Measurements from ENCODE around the gene MYO10. TPM values are rescaled to one million over a fixed set of nuclear protein-coding genes. Genes with fewer than 3 reads are reported as not detected.

MYO10 gene
- total RNA-seq, 1 donor from 2014 or later, result 4.8 TPM

- DNase-seq (ENCODE audit: missing footprints) (no peak), ATAC-seq (no peak)
- intact Hi-C loops (cut with DNase I), result no loop called here
These were observed 64.2 kb downstream of the MYO10 start for GRCh38 chr5:16871746-16872339.

DNA sequence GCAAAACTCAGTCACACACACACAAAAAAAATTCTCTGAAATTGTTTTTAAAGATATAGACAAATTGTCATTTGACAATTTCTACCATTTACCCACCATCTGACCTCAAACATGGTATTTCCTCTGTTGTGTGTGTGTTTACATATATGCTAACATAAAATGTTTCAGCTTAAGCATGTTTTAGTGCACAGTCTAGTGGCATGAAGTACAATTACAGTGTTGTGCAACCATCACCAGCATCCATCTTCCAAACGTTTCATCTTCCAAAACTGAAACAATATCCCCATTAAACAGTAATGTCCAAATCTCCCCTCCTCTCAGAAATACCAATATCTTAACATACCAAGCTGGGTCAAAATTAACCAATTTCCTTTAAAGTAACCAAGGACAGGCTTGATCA lies 65.2 kb downstream of the MYO10 start:
- intact Hi-C loops (cut with DNase I), result no loop called here
- DNase-seq (ENCODE audit: missing footprints) (no peak), ATAC-seq (no peak)

GRCh38 chr5:16869821-16870796 lies 66.0 kb downstream of the MYO10 start:
- no peak for DNase-seq (ENCODE audit: missing footprints)
- ATAC-seq, result no peak
- intact Hi-C loops (cut with DNase I), result no loop called here

GRCh38 chr5:16867577-16867953 lies 68.5 kb downstream of the MYO10 start:
- intact Hi-C loops (cut with DNase I), result no loop called here
- ATAC-seq (no peak), DNase-seq (ENCODE audit: missing footprints) (no peak)

GRCh38 chr5:16866795-16867576 lies 69.1 kb downstream of the MYO10 start:
- DNase-seq (ENCODE audit: missing footprints) (no peak), ATAC-seq (no peak)
- intact Hi-C loops (cut with DNase I), result no loop called here

DNA sequence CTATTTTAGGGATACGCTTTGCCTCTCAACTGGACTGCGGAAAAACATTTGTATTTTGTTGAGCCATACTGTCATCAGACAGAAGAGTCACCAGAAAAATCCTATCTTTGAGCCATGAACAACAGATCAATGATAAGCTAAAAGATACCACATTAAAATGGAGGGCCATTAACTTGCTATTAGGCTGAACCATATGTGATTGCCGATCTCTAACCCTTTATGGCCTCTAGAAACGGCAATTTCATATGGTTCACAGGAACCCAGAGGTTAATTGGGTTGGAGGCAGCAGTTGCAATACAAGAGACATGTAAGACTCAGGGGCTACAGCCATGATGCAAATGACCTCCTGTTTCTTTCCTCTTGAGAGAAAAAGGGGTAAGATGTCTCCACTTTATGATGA lies 69.8 kb downstream of the MYO10 start:
- intact Hi-C loops (cut with DNase I), result no loop called here
- ATAC-seq, result no peak

GRCh38 chr5:16865151-16865550 lies 70.9 kb downstream of the MYO10 start:
- intact Hi-C loops (cut with DNase I), result no loop called here
- DNase-seq (ENCODE audit: missing footprints), result no peak
- ATAC-seq, result no peak

More for the DNA sequence above, 69.8 kb downstream of the MYO10 start:
- no peak for DNase-seq (ENCODE audit: missing footprints)

GRCh38 chr5:16864631-16865131 lies 71.4 kb downstream of the MYO10 start:
- intact Hi-C loops (cut with DNase I), result no loop called here
- ATAC-seq (no peak), DNase-seq (ENCODE audit: missing footprints) (no peak)

DNA sequence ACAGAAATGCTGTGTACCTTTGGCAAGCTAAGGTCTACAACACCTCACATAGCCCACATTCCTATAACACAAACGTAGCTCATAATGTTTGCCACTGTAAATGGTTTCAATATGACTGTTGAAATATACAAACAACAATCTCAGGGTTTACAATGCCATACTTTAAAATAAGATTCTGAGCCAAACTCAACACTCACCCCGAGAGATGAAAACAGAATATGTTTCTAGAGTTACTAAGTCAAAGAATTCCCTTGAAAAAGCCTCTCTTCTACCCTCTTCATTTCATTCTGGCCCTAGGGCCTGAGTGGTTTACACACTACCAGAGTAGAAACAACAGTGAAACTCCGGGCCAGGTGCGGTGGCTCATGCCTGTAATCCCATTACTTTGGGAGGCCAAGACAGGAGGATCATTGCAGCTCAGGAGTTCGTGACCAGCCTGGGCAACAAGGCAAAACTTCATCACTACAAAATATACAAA lies 72.6 kb downstream of the MYO10 start:
- intact Hi-C loops (cut with DNase I), result no loop called here
- no peak for ATAC-seq
- no peak for DNase-seq (ENCODE audit: missing footprints)

DNA sequence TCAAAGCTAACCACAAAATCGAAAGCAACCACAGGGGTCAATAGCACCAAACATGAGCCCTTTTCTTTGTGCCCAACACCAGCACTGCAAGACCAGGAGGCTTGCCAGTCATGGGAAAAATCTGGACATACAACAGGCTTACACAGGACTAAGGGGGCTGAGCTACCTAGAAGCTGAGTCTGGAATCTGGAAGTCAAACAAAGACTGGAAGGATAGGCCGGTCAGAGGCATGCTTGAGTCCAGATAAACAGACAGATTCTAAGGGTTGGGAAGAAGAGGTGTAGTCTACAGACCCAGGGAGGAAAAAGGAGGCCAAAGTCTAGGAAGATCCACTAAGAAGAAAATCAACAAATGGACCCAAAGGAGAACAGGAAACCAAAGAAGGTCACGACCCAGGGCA lies 73.3 kb downstream of the MYO10 start:
- no peak for ATAC-seq
- DNase-seq (ENCODE audit: missing footprints), result no peak
- intact Hi-C loops (cut with DNase I), result no loop called here

GRCh38 chr5:16859346-16859745 lies 76.7 kb downstream of the MYO10 start:
- intact Hi-C loops (cut with DNase I), result no loop called here
- DNase-seq (ENCODE audit: missing footprints), result no peak

DNA sequence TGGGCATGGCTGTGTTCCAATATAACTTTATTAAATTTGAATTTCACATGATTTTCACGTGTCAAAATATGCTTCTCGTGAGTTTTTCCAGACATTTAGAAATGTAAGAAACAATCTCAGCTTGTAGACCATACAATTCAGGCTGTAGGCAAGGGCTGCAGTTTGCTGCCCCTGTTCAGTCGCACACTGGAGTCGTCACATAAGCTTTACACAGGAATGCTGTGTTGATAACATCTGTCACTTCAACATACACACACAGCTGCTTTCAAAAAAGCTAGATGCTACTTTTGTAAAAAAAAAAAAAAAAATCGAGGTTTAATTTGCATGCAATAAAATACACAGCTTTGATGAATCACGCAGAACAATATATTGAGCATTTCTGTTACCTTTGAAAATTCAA lies 77.9 kb downstream of the MYO10 start:
- intact Hi-C loops (cut with DNase I), result no loop called here
- ATAC-seq, result no peak
- DNase-seq (ENCODE audit: missing footprints), result no peak

More at GRCh38 chr5:16859346-16859745, 76.7 kb downstream of the MYO10 start:
- no peak for ATAC-seq

DNA sequence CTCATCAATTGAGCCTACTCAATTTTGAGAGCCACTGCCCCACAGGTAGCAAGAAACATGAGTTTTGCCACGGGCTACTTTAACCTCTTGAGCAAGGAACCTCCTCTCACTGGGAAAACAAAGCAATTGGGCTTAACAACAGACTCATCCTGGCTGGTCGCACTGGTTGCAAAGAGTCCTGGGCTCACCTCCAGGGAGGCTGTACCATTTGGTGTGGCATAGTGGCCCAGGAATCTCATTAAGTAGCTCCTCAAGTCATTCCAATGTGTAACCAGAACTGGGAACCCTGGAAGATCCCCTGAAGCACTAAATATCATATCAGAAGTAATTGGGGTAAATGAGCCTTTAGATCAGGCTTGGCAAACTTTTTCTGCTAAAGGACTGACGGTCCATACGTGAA lies 78.5 kb downstream of the MYO10 start:
- intact Hi-C loops (cut with DNase I), result no loop called here
- no peak for DNase-seq (ENCODE audit: missing footprints)
- no peak for ATAC-seq

DNA sequence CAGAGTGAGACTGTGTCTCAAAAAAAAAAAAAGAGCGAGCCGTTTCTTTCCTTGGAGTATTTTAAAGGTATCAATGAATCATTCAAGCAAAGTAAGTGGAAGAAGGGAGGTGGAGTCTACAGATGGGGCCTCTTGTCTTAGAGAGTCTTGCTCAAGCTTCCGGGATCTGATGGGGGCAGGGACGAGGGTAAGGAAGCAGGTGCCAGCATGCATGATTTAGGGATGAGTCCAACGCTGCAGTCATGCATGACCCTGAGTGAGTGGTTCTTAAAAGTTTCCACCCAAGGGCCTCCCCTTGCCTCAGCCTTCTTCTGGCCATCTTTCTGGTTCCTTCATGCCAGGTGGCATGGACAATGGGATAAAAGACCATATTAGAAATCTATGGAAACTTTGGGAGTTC lies 79.6 kb downstream of the MYO10 start:
- intact Hi-C loops (cut with DNase I), result no loop called here
- DNase-seq (ENCODE audit: missing footprints) (no peak), ATAC-seq (no peak)

DNA sequence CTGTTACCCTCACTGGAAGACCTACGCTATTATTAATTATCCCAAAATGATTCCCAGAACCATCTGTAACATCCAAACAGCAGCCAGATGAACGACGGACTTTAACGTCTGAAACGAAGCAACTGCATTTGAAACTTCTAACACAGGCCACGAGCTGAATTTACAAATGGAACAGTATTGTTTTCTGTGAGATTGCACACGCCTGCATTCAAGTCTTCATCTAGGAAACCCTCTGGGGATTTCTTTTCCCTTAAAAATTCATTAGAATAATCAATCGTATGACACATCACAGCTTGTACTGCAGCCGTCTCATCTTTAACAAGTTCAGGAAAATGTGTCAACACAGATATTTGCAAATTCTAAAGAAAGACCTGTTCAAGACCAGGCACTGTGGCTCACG lies 80.2 kb downstream of the MYO10 start:
- DNase-seq (ENCODE audit: missing footprints), result no peak
- ATAC-seq, result no peak
- intact Hi-C loops (cut with DNase I), result no loop called here

DNA sequence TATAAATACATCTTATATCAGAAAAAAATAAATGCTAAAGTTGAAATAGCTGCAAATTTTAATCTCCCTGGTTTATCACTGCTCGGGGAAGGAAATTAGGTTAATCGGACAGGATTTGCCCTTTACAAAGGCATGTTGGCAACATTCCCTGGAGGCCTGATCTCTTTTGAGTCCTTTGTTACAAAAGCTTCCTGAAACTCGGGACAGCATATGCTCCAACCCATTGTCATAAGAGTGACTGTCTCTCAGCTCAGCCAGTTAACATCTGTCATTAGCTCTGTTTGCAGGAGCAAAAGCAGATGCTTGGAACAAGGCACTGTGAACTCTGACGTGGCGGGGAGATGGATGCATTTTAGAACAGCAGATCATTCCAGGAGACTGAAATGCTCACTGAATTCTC lies 80.6 kb downstream of the MYO10 start:
- ATAC-seq (peak; percentile 52), DNase-seq (ENCODE audit: missing footprints) (no peak)
- intact Hi-C loops (cut with DNase I), result no loop called here

- DNase-seq (ENCODE audit: missing footprints) (no peak), ATAC-seq (no peak)
- intact Hi-C loops (cut with DNase I), result no loop called here
These were observed 81.7 kb downstream of the MYO10 start for GRCh38 chr5:16854351-16854750.

DNA sequence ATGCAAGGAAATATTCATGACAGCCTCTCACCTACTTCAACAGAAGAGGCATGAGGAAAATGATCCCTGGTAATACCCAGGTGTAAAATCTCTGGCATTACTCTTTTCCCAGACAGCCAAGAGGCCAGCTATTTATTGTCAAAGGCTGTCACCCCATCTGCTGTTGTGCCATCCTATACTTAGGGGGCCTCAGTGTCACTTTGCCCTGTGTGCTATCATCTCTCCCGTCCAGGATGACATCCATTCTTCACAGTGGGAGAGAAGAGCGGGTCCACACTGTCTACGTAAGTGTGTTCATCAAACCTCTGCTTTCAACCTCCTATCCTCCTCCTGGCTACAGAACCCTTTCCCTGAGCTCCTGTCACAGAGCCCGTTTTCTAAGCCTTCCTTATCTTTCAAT lies 82.6 kb downstream of the MYO10 start:
- DNase-seq (ENCODE audit: missing footprints), result no peak
- intact Hi-C loops (cut with DNase I), result no loop called here
- no peak for ATAC-seq

DNA sequence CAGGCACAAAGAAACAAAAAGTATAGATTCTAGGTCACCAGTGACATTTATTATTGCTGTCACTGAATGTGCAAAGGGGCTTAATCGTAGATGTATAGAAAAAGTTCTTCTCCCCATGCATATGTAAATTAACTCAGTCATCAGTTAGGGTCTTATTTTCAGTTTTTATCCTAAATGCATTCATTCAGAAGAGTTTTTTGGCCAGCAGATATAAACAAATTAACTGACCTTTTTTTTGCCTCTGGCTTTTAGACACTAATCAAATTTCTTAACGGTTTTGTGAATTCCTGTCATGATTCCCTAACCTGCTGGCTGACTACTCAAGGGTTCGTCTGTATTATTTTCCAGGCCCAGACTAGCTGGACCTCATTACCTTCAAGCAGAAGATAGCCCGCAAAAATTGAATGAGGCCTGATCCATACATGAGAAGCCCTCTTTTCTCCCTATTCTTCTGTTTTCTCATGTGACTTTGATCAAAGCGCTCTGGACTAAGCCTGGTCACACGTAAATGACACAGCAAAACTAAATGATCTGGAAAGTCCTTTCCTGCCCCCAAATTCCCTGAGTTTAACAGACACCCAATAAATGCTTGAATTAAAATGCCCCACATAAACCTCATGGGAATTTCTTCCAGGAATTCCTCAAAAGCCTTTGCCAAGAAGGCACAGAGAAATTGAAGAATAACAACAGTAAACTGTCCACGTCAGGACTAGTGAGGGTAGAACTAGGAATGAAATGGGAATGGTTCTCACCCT lies 83.7 kb downstream of the MYO10 start:
- intact Hi-C loops (cut with DNase I), result no loop called here
- DNase-seq (ENCODE audit: missing footprints) (no peak), ATAC-seq (no peak)
